Neuronal stem cell (in vitro differentiated cells): ENCODE measurements around the gene FKBP7.

Source experiments
- DNase-seq: peaks from one replicate; pipeline ENCODE4 v3.0.0-alpha.2; 2013; ENCODE audit warnings: low spot score
- H2AFZ ChIP-seq: one replicate; pipeline ENCODE4 v1.6.1; 2013; ENCODE audit warnings: mild to moderate bottlenecking, low read length, inconsistent platforms
- H2AK5ac ChIP-seq: 2 replicates; pipeline ENCODE4 v1.6.1; 2013; ENCODE audit warnings: low read depth, mild to moderate bottlenecking, inconsistent platforms, low read length, moderate library complexity, mixed read lengths
- H2BK120ac ChIP-seq: 2 replicates; pipeline ENCODE4 v1.6.1; 2013; ENCODE audit warnings: low read depth, mild to moderate bottlenecking, inconsistent platforms, low read length, moderate library complexity, mixed read lengths
- H2BK12ac ChIP-seq: one replicate; pipeline ENCODE4 v1.6.1; 2013; ENCODE audit warnings: low read length, inconsistent platforms
- H2BK15ac ChIP-seq: 2 replicates; pipeline ENCODE4 v1.6.1; 2013; ENCODE audit warnings: mild to moderate bottlenecking, low read length, inconsistent platforms, mixed read lengths
- H2BK5ac ChIP-seq: one replicate; pipeline ENCODE4 v1.6.1; 2013; ENCODE audit warnings: inconsistent platforms, mild to moderate bottlenecking, low read length, moderate library complexity
- H3K14ac ChIP-seq: one replicate; pipeline ENCODE4 v1.6.1; 2013; ENCODE audit warnings: low read length, inconsistent platforms
- H3K18ac ChIP-seq: 2 replicates; pipeline ENCODE4 v1.6.1; 2013; ENCODE audit warnings: low read length, inconsistent platforms
- H3K23ac ChIP-seq: 2 replicates; pipeline ENCODE4 v1.6.1; 2013; ENCODE audit warnings: low read depth, mild to moderate bottlenecking, mixed read lengths, low read length, inconsistent platforms; ENCODE audit not compliant: poor library complexity
- H3K27ac ChIP-seq: replicated peaks from 3 replicates; pipeline ENCODE4 v1.5.1; 2013; ENCODE audit warnings: low read length, inconsistent platforms
- H3K27me3 ChIP-seq, 3 experiments: 2 replicates each; pipeline ENCODE4 v1.6.1; 2013; ENCODE audit warnings: low read length in 3 of 3, mild to moderate bottlenecking in 2 of 3, inconsistent platforms in 1 of 3, low read depth in 1 of 3, mixed read lengths in 1 of 3, moderate library complexity in 1 of 3; ENCODE audit not compliant: control insufficient read depth in 3 of 3, insufficient read depth in 3 of 3
- H3K36me3 ChIP-seq, 2 donors: replicated peaks in 1 of 2; 2 replicates each; pipeline ENCODE4 v1.6.1; 2013; ENCODE audit warnings: low read length in 2 of 2; ENCODE audit not compliant: control insufficient read depth in 2 of 2, insufficient read depth in 2 of 2
- H3K4ac ChIP-seq: 2 replicates; pipeline ENCODE4 v1.6.1; 2013; ENCODE audit warnings: inconsistent platforms, mild to moderate bottlenecking, low read length, moderate library complexity
- H3K4me1 ChIP-seq, 2 donors: 1 replicate in 1 of 2; 2 replicates in 1 of 2; pipeline ENCODE4 v1.6.1; 2013; ENCODE audit warnings: low read length in 2 of 2, low read depth in 1 of 2; ENCODE audit not compliant: control insufficient read depth in 2 of 2, insufficient read depth in 1 of 2
- H3K4me2 ChIP-seq: one replicate; pipeline ENCODE4 v1.6.1; 2013; ENCODE audit warnings: mild to moderate bottlenecking, low read length, inconsistent platforms; ENCODE audit not compliant: insufficient read depth, poor library complexity, severe bottlenecking
- H3K4me3 ChIP-seq, 2 donors: 2 replicates each; pipeline ENCODE4 v1.5.1; 2013; ENCODE audit warnings: low read length in 2 of 2, mild to moderate bottlenecking in 2 of 2, inconsistent platforms in 1 of 2, moderate library complexity in 1 of 2
- H3K79me1 ChIP-seq: one replicate; pipeline ENCODE4 v1.6.1; 2013; ENCODE audit warnings: low read depth, mild to moderate bottlenecking, inconsistent platforms, low read length, moderate library complexity
- H3K9ac ChIP-seq: one replicate; pipeline ENCODE4 v1.6.1; 2013; ENCODE audit warnings: mild to moderate bottlenecking, low read depth, low read length, inconsistent platforms; ENCODE audit not compliant: poor library complexity
- H3K9me3 ChIP-seq, 2 donors: replicated peaks in 1 of 2; 2 replicates each; pipeline versions ENCODE3 to v1.6.1; 2013; ENCODE audit warnings: low read length in 2 of 2, mild to moderate bottlenecking in 2 of 2, inconsistent platforms in 1 of 2, low read depth in 1 of 2, mixed read lengths in 1 of 2, moderate library complexity in 1 of 2; ENCODE audit not compliant: control insufficient read depth in 2 of 2, insufficient read depth in 1 of 2
- H4K8ac ChIP-seq: one replicate; pipeline ENCODE4 v1.6.1; 2013; ENCODE audit warnings: low read depth, mild to moderate bottlenecking, inconsistent platforms, low read length, moderate library complexity
- H4K91ac ChIP-seq: one replicate; pipeline ENCODE4 v1.6.1; 2013; ENCODE audit warnings: low read length, low read depth, mild to moderate bottlenecking, inconsistent platforms; ENCODE audit not compliant: poor library complexity
- WGBS, 2 donors: extraction: QIAGEN DNeasy Blood & Tissue Kit; methylation state at CpG; one replicate each; pipeline ENCODE4 v1.1.7; 2013; ENCODE audit warnings: missing lambda C conversion rate in 2 of 2, mixed read lengths in 1 of 2; ENCODE audit not compliant: insufficient read length in 2 of 2, insufficient replicate concordance in 1 of 2; ENCODE audit errors: extremely low coverage in 2 of 2; 5-methylcytosine and 5-hydroxymethylcytosine counted together

FKBP7 gene

DNA sequence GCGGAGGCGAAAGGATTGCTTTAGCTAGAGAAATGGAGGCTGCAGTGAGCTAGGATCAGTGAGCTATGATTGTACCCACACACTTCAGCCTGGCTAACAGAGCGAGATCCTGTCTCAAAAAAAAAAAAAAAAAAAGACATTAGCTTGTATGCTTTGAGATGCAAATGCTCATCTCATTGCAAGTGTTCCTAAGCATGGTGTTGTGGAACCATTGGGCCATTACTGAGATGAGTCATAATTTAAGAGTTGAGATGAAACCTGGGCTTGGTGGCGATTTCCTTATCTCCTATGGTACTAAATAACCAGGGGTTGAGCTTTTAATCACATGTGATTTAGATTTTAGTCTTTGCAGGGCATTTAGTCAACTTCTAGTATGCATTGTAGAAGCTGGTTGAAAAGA lies 4.0 kb upstream of the FKBP7 start:
- Histone ChIP-seq H2AK5ac (no peak overlapping the region), H4K8ac (no peak overlapping the region), H3K9ac (no peak overlapping the region), H3K36me3 (peaks cover 0 to 20% of the 10 kb centered on the region in 2 donors), H3K9me3 (no peaks in the 10 kb centered on the region), H3K23ac (no peak overlapping the region), H3K27ac (no peak overlapping the region), H3K4me3 (peak overlapping the region in 1 of 2 donors; percentile 68), H4K91ac (no peak overlapping the region), H2BK5ac (no peak overlapping the region), H2BK12ac (no peak overlapping the region), H2BK120ac (no peak overlapping the region), H2BK15ac (no peak overlapping the region), H3K18ac (no peak overlapping the region), H3K4ac (no peak overlapping the region), H3K14ac (no peak overlapping the region), H3K79me1 (no peaks in the 10 kb centered on the region), H3K4me2 (no peak overlapping the region), H3K27me3 (no peaks in the 10 kb centered on the region), H3K4me1 (peaks cover 0 to 4% of the 10 kb centered on the region in 2 donors), H2AFZ (no peak overlapping the region)
- DNase-seq: no peak
- no CpG with 5 or more reads among the region's 4 CpGs for WGBS, 2 donors

DNA sequence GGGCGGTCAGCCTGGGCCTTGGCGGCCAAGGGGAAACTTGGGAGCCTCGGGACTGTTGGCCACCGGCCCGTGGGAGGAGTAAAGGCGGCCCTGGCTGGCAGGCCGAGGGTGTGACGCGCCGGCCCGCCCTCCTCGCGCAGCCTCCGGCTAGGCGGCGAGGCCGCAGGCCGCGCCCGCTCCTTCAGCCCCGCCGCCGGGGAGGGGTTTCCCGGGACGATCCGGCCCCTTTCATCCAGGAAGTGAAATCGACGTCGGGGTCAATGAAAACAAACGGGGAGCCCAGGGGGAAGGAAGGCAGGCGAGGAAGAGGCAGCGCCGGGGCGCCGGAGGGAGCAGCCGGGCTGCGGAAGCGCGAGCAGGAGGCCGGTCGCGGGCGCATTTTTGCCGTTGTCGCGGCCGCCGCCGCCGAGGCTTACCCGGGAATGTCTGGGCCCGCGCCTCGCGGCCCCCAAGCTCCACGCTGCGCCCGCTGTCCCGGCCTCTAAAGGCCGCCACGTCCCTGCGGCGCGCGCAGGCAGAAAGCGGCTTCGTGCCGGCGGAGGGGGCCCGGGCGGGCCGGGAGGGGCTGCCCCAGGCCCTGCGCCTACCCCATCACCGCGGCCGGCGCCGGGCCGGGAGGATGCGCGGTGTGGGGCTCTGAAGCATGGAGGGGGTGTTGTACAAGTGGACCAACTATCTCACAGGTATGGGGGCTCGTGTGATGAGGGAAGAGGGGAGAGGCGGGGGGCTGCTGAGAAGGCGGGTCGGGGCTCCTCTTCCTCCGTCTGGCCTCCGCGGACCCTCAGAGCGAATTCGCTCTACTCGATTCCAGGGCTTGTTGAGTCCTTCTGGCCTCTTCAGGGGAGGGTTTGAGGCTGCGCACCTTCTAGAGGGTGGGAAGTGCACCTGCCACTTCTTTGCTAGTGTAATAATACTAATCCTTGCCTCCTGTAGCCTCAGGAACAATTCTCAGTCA lies 2.1 kb upstream of the FKBP7 start, which contains the start of gene PLEKHA3:
PLEKHA3 (plus strand) TSS at position 231 of the 955 bp plus-strand sequence; CDS start at position 644, 413 bp downstream.
- H3K23ac ChIP-seq: peak within 1 kb of the TSS; percentile 40
- H2BK120ac ChIP-seq: no peak within 1 kb of the TSS
- no peak within 1 kb of the TSS for H2BK15ac ChIP-seq
- peak within 1 kb of the TSS; percentile 49 for H3K27ac ChIP-seq
- no CpG with 5 or more reads among the region's 92 CpGs for WGBS, 2 donors
- no peak within 1 kb of the TSS for H4K8ac ChIP-seq
- no peak within 1 kb of the TSS for H2BK5ac ChIP-seq
- peaks cover 0 to 10% of the 10 kb centered on the region in 2 donors for H3K36me3 ChIP-seq
- H3K4me2 ChIP-seq: peak within 1 kb of the TSS; percentile 71
- peak within 1 kb of the TSS; percentile 68 to 88 for H3K4me3 ChIP-seq
- no peaks in the 10 kb centered on the region for H3K79me1 ChIP-seq
- peak within 1 kb of the TSS; percentile 79 for H3K18ac ChIP-seq
- H3K9me3 ChIP-seq: no peaks in the 10 kb centered on the region
- DNase-seq: peak; percentile 85
- no peak within 1 kb of the TSS for H2BK12ac ChIP-seq
- H3K14ac ChIP-seq: no peak within 1 kb of the TSS
- no peaks in the 10 kb centered on the region for H3K27me3 ChIP-seq
- no peak within 1 kb of the TSS for H4K91ac ChIP-seq
- no peak within 1 kb of the TSS for H3K4ac ChIP-seq
- H3K4me1 ChIP-seq: peaks cover 0 to 4% of the 10 kb centered on the region in 2 donors
- peak within 1 kb of the TSS; percentile 82 for H2AFZ ChIP-seq
- H3K9ac ChIP-seq: peak within 1 kb of the TSS; percentile 85
- H2AK5ac ChIP-seq: no peak within 1 kb of the TSS

DNA sequence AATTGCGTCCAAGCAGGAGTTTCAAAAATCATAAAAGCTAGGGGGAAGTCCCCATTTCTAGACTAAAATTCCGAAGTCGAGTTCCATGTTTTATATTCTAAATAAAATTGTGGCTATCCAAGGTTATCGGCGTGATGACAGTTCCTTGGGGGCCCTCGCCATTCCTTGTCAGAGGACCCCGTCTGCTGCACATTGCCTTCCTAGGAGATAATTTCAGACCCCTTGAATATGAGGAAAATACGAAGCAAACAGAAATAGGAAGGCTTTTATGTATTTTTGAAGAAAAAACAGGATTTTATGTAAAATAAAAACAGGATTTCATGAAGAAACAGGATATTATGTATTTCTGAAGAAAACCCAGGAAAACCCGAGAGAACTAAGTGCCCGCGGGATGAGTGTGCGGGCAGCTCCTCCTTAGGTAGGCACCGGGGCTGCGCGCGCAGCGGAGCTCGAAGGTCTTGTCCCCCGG lies 1.4 kb upstream of the FKBP7 start:
- Histone ChIP-seq H3K4me3 (peak overlapping the region; percentile 68 to 88), H3K4me2 (no peak overlapping the region), H4K91ac (no peak overlapping the region), H3K23ac (no peak overlapping the region), H3K36me3 (peaks cover 0 to 10% of the 10 kb centered on the region in 2 donors), H2AFZ (peak overlapping the region; percentile 82), H3K27me3 (no peaks in the 10 kb centered on the region), H3K27ac (peak overlapping the region; percentile 49), H3K4ac (no peak overlapping the region), H2AK5ac (no peak overlapping the region), H2BK12ac (no peak overlapping the region), H3K18ac (no peak overlapping the region), H4K8ac (no peak overlapping the region), H2BK120ac (no peak overlapping the region), H2BK5ac (no peak overlapping the region), H3K9me3 (no peaks in the 10 kb centered on the region), H3K4me1 (peaks cover 0 to 4% of the 10 kb centered on the region in 2 donors), H2BK15ac (no peak overlapping the region), H3K14ac (no peak overlapping the region), H3K79me1 (no peaks in the 10 kb centered on the region), H3K9ac (no peak overlapping the region)
- DNase-seq: no peak
- no CpG with 5 or more reads among the region's 19 CpGs for WGBS, 2 donors

DNA sequence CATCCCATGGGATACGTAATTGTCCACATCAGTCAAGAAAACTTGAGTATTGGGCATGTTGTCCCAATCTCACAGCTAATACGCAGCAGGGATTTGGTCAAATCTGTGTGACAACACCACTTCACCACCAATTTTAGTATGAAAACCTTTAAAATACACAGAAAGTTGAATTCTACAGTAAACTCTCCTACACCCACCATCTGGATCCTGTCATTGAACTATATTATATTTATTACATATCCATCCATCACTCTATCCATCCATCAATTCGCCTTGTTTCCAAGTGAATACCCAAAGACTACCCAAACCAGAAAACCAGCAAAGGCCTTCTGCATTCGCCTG lies 846 bp upstream of the FKBP7 start:
- Histone ChIP-seq H3K9ac (no peak overlapping the region), H3K4ac (no peak overlapping the region), H4K91ac (no peak overlapping the region), H3K27ac (no peak overlapping the region), H2BK12ac (no peak overlapping the region), H3K14ac (no peak overlapping the region), H2AK5ac (no peak overlapping the region), H3K4me1 (peaks cover 0 to 4% of the 10 kb centered on the region in 2 donors), H2BK120ac (no peak overlapping the region), H3K27me3 (no peaks in the 10 kb centered on the region), H3K18ac (no peak overlapping the region), H2BK15ac (no peak overlapping the region), H3K4me2 (peak overlapping the region; percentile 92), H2AFZ (peak overlapping the region; percentile 82), H3K23ac (no peak overlapping the region), H3K36me3 (peaks cover 0 to 10% of the 10 kb centered on the region in 2 donors), H4K8ac (no peak overlapping the region), H3K9me3 (no peaks in the 10 kb centered on the region), H3K79me1 (no peaks in the 10 kb centered on the region), H2BK5ac (no peak overlapping the region), H3K4me3 (peak overlapping the region in 1 of 2 donors; percentile 70)
- no peak for DNase-seq
- WGBS, 2 donors: 100% methylated on average over 1 of the region's 4 CpGs
